AG04449 (cell line): ENCODE measurements around the gene TSPAN18.
A peak's percentile ranks its signal among the peaks of the same experiment; 100 is the strongest.

ENCODE experiments used
- CTCF ChIA-PET: fragments of 350-600 bp; formaldehyde crosslinking; extraction: SDS; loops from one replicate; lab custom pipeline; 2021; ENCODE audit warnings: antibody characterized with exemption; lab: Yijun Ruan, JAX
- POLR2A ChIA-PET: fragments of 400-600, 350-600 bp; formaldehyde crosslinking; extraction: SDS; loops from one replicate; lab custom pipeline; 2020; ENCODE audit warnings: antibody characterized with exemption, inconsistent platforms; lab: Yijun Ruan, JAX
- DNase-seq: peaks from one replicate; pipeline ENCODE4 v3.0.0-alpha.2; 2010; ENCODE audit warnings: low read depth, low spot score
- H3K4me3 ChIP-seq: 2 replicates; pipeline ENCODE4 v1.5.1; 2011; ENCODE audit warnings: low read depth, mild to moderate bottlenecking, control low read depth, low read length
- TF ChIP-seq, protein P1 (sequence below): IDR thresholded peaks from one replicate; pipeline ENCODE4 v1.5.1; 2011; ENCODE audit warnings: mild to moderate bottlenecking, moderate library complexity, low read length, control low read depth, inconsistent platforms; ENCODE audit not compliant: insufficient read depth; ENCODE audit errors: missing control alignments

The TSPAN18 gene

GRCh38 chr11:44923806-44924205 is 197.0 kb downstream of the TSPAN18 start:
- H3K4me3 ChIP-seq: no peak overlapping the region
- CTCF ChIA-PET: interaction anchor here (0.7 to 2.9 kb wide), 12 partner anchors 9 to 367 kb away, joined by 3 to 13 read pairs (median 3); no protein-coding TSS in a partner anchor
- TF ChIP-seq, protein P1, sequence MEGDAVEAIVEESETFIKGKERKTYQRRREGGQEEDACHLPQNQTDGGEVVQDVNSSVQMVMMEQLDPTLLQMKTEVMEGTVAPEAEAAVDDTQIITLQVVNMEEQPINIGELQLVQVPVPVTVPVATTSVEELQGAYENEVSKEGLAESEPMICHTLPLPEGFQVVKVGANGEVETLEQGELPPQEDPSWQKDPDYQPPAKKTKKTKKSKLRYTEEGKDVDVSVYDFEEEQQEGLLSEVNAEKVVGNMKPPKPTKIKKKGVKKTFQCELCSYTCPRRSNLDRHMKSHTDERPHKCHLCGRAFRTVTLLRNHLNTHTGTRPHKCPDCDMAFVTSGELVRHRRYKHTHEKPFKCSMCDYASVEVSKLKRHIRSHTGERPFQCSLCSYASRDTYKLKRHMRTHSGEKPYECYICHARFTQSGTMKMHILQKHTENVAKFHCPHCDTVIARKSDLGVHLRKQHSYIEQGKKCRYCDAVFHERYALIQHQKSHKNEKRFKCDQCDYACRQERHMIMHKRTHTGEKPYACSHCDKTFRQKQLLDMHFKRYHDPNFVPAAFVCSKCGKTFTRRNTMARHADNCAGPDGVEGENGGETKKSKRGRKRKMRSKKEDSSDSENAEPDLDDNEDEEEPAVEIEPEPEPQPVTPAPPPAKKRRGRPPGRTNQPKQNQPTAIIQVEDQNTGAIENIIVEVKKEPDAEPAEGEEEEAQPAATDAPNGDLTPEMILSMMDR: no peak
- no peak for DNase-seq
- POLR2A ChIA-PET: no interaction called here

- ChIA-PET CTCF (interaction anchor here (1.0 to 24.5 kb wide), 20 partner anchors 8 to 406 kb away, joined by 3 to 2237 read pairs (median 6); no protein-coding TSS in a partner anchor), POLR2A (no interaction called here)
- no peak overlapping the region for H3K4me3 ChIP-seq
- TF ChIP-seq, protein P1: no peak
- DNase-seq: no peak
These were observed 199.3 kb downstream of the TSPAN18 start for GRCh38 chr11:44926036-44926435.

GRCh38 chr11:44927174-44927661 is 200.5 kb downstream of the TSPAN18 start:
- TF ChIP-seq, protein P1: peak; percentile 89
- ChIA-PET CTCF (interaction anchor here (0.6 to 24.5 kb wide), 41 partner anchors 9 to 405 kb away, joined by 3 to 2237 read pairs (median 4); partner anchors contain the start of gene TP53I11), POLR2A (no interaction called here)
- no peak overlapping the region for H3K4me3 ChIP-seq
- no peak for DNase-seq

GRCh38 chr11:44928144-44928543 is 201.4 kb downstream of the TSPAN18 start:
- TF ChIP-seq, protein P1: no peak
- ChIA-PET POLR2A (no interaction called here), CTCF (interaction anchor here (0.9 to 24.5 kb wide), 22 partner anchors 10 to 405 kb away, joined by 3 to 2237 read pairs (median 6); partner anchors contain the start of gene TP53I11)
- no peak overlapping the region for H3K4me3 ChIP-seq
- DNase-seq: no peak

GRCh38 chr11:44928816-44929215 is 202.1 kb downstream of the TSPAN18 start:
- ChIA-PET POLR2A (interaction anchor here (1.1 kb wide), 1 partner anchor 177 kb away, joined by 4 read pairs; no protein-coding TSS in a partner anchor), CTCF (interaction anchor here (0.9 to 24.5 kb wide), 16 partner anchors 9 to 404 kb away, joined by 3 to 2237 read pairs (median 8); partner anchors contain the start of gene TP53I11)
- no peak overlapping the region for H3K4me3 ChIP-seq
- TF ChIP-seq, protein P1: no peak
- no peak for DNase-seq

- TF ChIP-seq, protein P1: no peak
- H3K4me3 ChIP-seq: no peak overlapping the region
- no peak for DNase-seq
- ChIA-PET CTCF (interaction anchor here (1.1 to 24.5 kb wide), 11 partner anchors 8 to 402 kb away, joined by 3 to 2237 read pairs (median 4); partner anchors contain the start of gene TP53I11), POLR2A (interaction anchor here (0.6 kb wide), 1 partner anchor 32 kb away, joined by 3 read pairs; no protein-coding TSS in a partner anchor)
These were observed 204.0 kb downstream of the TSPAN18 start for GRCh38 chr11:44930588-44931302.
